GM19467 (cell line): ENCODE results near the gene PLEKHH3.

Experiments
- ATAC-seq: cut with Tn5 transposase; IDR thresholded peaks from one replicate; pipeline ENCODE4 v1.9.1; 2021; ENCODE audit warnings: mild to moderate bottlenecking, moderate library complexity; ENCODE audit not compliant: unreplicated experiment

The PLEKHH3 gene, protein sequence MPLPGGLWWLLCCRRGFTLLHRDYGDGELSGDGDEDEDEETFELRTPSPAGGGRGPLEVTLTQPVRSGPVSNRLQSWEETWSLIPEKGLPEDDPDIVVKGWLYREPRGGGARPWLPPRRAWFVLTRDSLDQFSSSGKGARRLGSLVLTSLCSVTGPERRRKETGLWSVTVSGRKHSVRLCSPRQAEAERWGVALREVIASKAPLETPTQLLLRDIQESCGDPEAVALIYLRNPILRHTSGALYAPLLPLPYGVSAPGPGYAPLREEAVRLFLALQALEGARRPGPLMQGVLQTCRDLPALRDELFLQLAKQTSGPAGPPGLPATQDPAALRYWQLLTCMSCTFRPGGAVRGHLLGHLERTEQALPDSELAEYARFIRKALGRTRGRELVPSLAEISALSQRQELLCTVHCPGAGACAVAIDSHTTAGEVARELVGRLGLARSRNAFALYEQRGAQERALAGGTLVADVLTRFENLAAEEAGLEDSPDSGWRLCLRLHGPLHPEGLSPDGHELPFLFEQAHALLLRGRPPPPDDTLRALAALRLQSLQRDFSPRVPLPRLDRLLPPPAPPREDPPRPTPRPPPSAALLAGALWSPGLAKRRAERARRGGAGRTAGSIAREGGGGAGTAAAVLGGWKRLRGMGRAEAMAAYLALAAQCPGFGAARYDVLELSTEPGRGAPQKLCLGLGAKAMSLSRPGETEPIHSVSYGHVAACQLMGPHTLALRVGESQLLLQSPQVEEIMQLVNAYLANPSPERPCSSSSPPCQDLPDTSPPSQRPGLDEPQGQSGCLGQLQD

DNA sequence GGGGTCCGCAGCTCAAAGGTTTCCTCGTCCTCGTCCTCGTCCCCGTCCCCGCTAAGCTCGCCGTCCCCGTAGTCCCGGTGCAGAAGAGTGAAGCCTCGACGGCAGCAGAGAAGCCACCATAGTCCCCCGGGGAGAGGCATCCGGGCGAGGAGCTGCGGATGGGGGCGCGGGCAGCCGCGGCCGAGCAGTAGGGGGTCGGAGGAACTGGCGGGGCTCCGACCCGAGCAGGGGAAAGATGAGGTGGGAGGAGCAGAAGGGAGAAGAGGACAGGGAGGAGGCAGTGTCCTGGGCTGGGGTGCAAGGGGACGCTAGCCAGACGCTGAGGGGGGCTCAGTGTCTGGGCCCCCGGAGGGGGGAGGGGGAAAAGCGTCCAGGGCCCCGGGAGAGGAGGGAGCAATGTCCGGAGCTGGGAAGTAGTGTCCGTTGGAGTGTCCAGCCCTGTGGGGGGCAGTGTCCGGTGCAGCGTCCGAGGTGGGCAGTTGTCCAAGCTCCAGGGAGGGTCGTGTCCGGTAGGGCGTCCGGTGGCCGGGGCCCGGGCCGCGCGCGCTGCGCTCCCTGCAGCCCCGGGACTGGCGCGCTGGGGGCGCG, at the start of gene PLEKHH3:
PLEKHH3 (minus strand) TSS at position 571 of the 588 bp plus-strand sequence; CDS start at position 140, 431 bp downstream.
- no peak for ATAC-seq

DNA sequence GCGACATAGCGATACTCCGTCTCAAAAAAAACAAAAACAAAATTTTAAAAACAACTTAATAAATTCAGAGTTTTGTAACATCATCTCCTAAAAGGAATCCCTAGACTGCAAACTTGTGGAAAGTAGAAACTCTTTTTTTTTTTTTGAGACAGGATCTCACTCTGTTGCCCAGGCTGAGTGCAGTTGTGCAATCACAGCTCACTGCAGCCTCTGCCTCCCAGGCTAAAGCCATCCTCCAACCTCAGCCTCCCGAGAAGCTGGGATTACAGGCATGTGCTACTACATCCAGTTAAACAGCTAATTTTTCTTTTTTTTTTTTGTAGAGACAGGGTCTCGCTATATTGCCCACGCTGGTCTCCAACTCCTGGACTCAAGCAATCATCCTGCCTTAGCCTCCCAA, 48.3 kb upstream of the PLEKHH3 start:
- no peak for ATAC-seq

DNA sequence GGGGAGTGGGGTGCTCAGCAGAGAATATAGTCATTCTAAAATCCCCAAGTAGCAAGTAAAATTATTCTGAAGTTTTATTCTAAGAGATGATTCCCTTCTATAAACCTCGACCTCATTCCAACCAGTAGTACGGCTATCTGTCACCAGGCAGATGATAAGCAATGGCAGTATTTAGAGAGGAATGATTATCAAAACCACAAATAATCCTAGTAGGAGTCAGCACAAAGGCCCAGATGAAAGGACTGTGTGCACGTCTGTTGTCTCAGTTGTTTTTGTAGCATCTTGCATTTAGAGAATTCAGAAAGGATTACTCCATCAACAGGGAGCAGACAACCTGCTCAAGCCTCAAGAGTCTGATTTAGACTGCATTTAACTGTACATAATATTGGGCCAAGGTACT, 46.8 kb upstream of the PLEKHH3 start:
- ATAC-seq: no peak

DNA sequence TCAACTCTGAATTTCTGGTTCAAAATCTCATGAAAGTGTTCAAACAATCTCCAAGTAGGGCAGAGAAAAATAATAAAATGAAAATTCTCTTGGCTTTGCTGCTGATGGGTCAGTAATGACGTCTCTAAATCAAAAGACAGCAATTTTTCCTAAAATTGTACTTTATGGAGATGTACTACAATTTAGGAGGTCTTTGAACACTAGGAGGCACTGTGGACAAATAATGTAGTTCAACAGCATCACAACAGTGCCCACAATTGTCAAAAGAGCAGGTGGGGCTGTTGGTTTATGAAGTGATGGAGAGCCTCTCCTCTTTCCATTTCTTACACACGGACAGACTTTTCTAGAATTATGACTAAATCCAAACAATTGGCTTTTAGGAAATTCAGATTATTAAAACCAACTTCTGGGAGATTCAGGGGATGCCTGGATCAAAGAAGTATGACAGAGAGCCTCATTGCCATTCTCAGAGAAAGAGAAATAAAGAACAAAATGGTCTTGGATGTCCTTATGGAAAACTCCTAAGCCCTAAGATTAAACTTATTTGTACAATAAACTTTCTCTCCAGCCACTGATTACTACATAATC, 44.3 kb upstream of the PLEKHH3 start:
- no peak for ATAC-seq

DNA sequence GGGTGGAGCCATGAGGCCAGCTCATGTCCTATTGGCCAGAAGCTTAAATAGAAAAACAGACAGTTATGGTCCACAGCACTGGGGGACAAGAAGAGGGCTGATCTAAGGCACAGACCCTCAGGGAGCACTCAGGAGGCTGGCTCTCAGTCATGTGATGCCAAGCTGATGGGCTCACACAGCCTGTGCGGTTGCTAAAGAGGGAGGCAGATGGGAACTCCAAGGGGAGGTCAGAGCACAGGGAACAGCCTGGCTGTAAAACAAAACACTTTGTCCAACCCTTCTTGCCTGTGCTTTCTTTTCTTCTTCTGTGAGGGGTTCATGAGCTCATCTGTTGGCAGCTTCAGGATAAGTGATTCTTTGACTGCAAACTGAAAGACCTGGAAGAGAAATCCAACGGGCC, 32.8 kb upstream of the PLEKHH3 start:
- no peak for ATAC-seq

DNA sequence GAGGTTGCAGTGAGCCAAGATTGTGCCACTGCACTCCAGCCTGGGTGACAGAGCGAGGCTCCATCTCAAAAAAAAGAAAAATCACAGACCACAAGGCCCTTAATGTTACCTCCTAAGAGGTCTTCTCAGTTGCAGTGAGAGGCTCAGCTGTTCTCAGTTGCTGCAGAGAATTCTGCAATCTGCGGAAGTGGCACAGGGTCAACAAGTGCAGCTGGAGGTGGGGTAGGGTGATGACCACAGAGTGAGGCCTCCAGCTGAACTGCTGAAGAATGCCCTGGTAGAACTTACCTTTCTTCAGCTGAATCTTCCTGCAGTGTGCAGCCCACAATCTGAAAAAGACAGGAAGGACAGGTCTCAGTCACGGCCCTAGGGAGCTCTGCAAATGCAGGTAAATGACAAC, 31.8 kb upstream of the PLEKHH3 start:
- no peak for ATAC-seq

DNA sequence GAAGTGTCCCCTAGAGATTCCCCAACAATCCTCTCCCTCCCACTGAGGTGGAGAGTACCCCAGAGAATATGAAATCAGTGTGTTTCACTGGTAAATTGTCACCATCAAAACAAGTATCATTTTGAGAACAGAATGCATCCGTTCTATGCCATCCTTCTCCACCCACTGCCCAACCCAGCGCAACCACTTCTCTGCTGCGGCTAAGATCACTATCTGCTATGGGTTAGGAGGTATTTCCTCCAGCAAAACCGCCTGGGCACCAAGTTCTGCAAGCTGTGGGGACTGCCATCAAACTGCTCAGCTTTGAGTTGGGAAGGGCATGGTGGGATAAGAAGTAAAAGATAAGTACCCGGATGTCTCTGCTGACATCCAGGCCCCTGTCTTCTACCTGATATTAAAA, 29.9 kb upstream of the PLEKHH3 start:
- ATAC-seq: no peak

DNA sequence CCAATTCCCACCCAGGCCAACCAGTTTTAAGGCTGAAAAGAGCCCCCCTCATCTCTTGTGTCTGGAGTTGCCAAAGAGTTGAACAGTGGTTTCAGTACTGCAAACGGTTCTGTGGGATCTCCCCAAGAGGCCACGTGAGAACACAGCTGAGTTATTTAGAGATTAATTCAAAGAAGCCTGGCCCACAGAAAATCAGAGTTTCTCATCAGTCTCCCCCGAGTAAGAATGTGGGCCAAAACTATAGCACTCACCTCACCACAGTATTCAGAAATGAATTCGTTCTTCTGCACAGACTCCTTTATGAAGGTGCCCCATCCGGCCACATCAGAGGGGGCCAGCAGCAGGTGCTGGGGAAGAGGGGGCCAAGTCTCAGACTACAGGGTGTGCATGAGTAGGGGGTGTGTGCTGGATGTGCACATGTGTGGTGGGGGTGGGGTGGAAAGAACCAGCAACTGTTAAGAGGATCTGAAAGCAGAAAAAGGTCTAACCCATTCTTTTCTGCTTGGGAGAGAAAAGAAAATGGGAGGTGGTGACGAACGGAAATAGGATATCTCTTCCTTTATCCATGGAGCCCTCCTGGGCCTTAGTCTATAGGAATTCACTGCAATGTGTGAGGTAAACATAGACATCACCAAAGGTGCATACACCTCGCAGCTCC, 28.2 kb upstream of the PLEKHH3 start:
- peak; percentile 55 for ATAC-seq

DNA sequence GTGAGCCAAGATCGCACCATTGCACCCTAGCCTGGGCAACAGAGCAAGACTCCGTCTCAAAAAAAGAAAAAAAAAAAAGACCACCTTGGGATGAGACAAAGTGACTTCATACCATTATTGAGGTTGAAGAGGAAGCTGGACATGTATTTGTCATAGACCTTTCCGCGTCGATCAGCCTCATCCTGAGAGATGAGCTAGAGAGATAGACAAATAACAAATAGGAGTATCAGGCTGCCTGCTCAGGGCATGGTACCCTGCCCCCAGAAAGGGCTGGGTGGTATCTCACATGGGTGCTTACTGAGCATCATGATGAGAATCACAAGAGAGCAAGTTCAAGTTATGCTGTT, 27.7 kb upstream of the PLEKHH3 start:
- peak; percentile 17 for ATAC-seq

DNA sequence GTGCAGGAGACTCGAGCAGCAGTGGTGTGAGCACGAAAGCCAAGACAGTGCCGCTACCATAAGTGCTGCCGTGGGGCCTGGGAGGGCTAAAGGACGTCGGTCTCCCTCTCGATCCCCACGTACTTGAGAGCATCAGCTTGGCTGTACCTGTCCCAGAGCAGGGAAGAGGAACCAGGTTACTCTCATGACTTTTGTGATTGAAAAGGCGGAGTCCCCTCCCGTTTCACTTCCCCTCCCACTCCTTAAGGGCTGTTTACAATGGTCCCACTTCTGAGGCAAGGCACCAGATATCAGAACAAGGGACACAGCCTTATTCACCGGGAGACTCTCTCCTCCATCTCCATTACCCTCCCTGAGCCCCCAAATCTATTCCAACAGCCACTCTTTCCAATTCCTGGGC, 25.7 kb upstream of the PLEKHH3 start:
- ATAC-seq: no peak

DNA sequence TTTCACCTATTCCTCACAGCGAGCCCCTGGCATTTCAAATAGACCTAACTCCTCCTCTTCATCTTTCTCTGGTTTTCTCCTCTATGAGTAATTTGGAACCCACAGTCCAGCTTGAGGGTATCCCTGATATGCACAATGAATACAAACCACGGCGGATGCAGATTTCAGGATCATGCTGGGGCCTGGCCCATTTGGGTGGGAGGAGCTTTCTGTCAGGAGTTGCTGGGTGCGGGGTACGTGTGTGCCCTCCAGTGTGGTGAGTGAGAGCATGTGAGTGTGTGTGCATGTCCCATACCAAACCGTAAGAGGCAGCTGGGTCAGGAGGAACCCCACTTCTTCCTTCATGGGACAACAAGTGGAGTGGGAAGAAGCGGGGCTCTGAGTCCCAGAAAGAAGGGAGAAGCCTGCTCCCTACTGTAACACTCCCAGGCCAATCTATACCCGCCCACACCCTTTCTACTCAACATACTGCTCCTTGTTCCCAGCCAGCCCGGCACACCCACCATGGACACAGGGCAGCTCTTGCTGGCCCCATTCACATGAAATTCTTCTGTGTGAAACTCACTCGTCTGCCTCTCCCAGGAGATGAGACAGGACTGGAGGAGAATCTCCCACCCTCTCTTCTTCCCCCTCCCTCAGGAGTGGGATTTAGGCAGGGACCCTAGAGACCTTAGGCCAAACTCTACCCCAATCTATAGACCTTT, 23.9 kb upstream of the PLEKHH3 start:
- ATAC-seq: no peak

DNA sequence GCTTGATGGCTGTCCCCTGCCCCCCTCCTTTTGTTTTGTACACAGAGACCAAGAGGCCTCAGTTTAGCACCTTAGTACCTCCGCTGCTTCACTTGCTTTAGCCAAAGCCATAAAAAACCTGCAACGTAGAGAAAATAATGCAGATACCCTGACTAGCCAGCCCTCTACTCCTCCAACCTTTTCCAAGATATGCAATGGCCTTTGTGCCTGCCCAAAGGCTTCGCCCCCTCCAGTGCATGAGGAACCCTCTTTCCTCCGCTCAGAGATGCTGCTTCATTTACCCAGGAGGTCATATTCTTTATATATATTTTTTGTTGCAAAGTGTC, 22.6 kb upstream of the PLEKHH3 start:
- ATAC-seq: no peak

DNA sequence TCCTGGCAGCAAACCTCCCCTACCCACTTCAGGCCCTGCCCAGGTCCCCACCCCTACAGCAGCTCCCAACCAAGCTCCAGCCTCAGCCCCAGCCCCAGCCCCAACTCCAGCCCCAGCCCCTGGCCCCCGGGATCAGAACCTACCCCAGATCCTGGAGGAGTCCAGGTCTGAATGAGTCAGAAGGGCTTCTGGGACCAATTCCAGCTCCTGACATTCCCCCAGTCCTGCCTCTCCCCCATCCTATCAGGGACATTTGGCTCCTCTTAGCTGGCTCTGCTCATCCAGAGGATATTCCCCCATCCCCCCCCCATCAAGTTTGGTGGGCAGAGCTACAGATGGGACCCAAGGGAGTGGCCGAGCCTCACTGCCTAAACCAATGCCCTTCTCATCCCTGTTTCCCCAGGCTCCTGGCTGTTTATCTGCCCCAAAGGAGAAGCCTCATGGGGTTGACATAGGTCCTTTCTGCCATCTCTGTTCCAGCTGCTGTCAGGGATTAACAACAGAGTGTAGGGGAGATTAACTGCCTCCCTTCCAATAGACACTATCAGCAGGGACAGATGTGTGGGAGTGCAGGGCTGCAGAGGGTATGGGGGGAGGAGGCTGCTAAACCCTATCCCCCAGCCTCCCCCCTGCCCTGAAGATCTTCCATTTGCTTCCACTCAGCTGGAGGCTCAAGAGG, 22.1 kb upstream of the PLEKHH3 start:
- no peak for ATAC-seq

DNA sequence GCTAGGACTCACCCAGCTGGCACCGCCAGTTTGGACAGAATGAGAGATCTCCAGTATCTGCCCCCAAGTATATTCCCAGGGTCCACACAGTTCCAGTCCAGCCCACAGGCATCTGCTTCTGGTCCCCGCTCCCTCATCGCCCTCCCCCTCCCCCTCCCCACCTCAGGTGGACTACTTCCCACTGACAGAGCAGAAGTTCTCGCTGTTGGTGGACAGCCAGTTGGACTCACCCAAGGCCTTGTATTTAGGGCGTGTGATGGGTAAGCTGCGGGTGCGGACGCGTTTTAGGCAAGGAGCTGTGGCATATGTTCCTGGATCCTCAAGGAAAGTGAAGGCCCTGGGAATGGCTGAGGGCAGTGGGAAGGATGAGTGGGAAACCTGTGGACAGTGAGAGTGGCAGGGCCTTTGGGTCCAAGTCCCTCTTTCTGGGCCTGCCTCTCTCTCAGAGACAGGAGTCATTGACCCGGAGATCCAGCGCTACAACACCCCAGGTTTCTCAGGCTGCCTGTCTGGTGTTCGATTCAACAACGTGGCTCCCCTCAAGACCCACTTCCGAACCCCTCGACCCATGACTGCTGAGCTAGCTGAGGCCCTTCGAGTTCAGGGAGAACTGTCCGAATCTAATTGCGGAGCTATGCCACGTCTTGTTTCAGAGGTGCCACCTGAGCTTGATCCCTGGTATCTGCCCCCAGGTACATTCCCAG, 20.5 kb upstream of the PLEKHH3 start:
- ATAC-seq: no peak

DNA sequence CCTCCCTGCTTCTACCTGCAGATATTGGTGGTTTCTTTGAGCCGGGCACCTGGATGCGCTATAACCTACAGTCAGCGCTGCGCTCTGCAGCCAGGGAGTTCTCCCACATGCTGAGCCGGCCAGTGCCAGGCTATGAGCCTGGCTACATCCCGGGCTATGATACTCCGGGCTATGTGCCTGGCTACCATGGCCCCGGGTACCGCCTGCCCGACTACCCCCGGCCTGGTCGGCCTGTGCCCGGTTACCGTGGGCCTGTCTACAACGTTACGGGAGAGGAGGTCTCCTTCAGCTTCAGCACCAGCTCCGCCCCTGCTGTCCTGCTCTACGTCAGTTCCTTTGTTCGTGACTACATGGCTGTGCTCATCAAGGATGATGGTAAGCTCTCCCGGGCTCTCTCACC, 18.7 kb upstream of the PLEKHH3 start:
- no peak for ATAC-seq

DNA sequence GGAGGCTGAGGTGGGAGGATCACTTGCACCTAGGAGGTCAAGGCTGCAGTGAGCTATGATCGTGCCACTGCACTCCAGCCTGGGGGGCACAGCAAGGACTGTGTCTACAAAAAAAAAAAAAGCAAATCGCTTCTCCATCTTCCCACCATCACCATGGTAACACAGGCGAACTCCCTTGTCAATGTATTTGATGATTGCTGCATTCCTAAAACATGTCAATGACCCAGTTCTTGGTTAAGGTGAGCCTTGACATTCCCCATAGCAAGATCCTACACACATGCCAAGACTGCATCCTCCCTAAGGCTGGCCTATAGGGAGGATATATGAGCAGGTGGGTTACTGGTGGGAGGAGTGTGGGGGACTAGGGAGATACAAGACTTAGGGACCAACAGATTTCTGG, 17.7 kb upstream of the PLEKHH3 start:
- ATAC-seq: no peak

DNA sequence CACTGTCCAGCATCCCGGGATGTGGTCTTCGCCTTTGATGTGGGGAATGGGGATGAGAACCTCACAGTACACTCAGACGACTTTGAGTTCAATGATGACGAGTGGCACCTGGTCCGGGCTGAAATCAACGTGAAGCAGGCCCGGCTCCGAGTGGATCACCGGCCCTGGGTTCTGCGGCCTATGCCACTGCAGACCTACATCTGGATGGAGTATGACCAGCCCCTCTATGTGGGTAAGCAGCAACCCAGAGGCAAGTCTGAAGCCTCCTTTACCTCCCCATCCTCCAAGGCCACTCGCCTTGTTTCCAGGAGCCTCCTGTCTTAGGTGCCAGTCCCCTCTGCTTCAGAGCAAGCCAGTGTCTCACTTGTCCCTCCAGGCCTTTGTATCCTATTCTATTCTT, 15.7 kb upstream of the PLEKHH3 start:
- no peak for ATAC-seq

DNA sequence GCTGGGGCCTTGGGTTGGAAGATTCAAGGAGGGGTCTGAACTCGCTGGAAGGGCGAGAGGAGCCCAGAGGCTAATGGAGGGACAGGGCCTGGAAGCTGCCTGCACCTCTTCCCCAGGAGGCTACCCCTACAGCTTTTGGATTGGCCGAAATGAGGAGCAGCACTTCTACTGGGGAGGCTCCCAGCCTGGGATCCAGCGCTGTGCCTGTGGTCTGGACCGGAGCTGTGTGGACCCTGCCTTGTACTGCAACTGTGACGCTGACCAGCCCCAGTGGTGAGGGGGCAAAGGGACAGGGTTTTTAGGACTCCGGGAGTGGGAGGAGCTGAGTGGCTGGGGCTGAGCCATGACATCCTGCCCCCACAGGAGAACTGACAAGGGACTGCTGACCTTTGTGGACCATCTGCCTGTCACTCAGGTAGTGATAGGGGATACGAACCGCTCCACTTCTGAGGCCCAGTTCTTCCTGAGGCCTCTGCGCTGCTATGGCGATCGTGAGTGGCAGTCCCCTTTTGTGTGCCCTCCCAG, 14.3 kb upstream of the PLEKHH3 start:
- ATAC-seq: no peak

DNA sequence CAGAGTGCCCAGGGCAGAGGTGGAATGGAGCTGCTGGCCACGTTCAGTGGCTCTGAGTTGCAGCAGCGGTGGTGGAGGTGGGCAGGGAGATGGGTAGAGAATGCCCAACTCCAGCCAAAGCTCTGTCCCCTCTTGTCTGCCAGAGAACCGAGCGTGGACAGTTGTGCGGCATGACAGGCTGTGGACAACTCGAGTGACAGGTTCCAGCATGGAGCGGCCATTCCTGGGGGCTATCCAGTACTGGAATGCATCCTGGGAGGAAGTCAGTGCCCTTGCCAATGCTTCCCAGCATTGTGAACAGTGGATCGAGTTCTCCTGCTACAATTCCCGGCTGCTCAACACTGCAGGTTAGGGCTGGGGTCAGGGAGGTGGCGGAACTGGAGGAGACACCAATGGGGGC, 13.8 kb upstream of the PLEKHH3 start:
- ATAC-seq: no peak
